ENCODE results near the gene HELZ2. TPM values are rescaled to one million over a fixed set of nuclear protein-coding genes. Genes with fewer than 3 reads are reported as not detected.

HELZ2 gene
- polyA plus RNA-seq, 1 of the 3 experiments (the other 2 are of a cell fraction), result 7.6 TPM

DNA sequence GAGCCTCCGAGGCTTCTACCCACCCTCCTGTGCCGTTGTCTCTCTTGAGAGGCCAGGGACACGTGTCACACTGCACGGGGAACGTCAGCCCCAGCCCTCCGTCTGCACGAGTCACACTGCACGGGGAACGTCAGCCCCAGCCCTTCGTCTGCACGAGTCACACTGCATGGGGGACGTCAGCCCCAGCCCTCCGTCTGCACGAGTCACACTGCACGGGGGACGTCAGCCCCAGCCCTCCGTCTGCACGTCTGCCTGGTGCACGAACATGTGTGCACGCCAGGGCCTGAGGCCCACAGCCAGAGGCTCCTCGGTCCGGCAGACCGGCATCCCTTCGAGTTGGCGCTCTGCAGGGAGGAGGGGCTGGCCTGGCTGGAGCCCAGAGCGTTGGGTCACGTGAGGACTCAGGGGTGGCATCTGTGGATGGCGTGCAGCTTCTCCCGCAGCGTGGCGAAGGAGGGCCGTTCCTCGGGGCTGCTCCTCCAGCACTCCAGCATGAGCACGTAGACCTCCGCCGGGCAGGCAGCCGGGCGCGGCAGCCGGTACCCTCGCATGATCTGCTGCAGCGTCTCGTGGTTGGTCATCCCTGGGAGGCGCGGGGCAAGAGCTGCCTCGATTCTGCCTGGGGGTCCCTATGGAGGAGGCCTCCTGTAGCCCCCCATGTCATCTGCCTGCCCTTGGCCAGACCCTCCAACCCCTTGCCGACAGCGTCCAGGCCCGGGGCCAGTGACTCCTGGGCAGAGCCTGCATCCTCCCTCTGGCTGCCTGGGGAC lies 33.4 kb downstream of the HELZ2 start:
- peaks cover 0 to 32% of the 10 kb centered on the region in 2 experiments; a peak in 1 of 4 replicates for H3K4me1 ChIP-seq (ENCODE audit: control insufficient read depth in 1 of 2, insufficient read depth in 2 of 2, low read depth in 1 of 2, low read length in 1 of 2)
- no peak overlapping the region for H3K4me3 ChIP-seq (ENCODE audit: low read depth in 2 of 2, low read length in 1 of 2)
- no peak overlapping the region for H3K9ac ChIP-seq
- no peaks in the 10 kb centered on the region for H3K27me3 ChIP-seq (ENCODE audit: insufficient read depth)
- H3K9me3 ChIP-seq, result no peaks in the 10 kb centered on the region
- WGBS (ENCODE audit: low lambda C conversion rate), result 60% methylated on average over 19 of the region's 49 CpGs
- no peaks in the 10 kb centered on the region for H3K9me2 ChIP-seq
- peak; percentile 72 for DNase-seq
- ChIA-PET POLR2A (no interaction called here), CTCF (interaction anchor here (1.1 to 6.3 kb wide), 6 partner anchors 9 to 498 kb away, joined by 3 to 82 read pairs (median 44); partner anchors contain the start of genes PPDPF and SRMS)
- TF ChIP-seq, protein P1, sequence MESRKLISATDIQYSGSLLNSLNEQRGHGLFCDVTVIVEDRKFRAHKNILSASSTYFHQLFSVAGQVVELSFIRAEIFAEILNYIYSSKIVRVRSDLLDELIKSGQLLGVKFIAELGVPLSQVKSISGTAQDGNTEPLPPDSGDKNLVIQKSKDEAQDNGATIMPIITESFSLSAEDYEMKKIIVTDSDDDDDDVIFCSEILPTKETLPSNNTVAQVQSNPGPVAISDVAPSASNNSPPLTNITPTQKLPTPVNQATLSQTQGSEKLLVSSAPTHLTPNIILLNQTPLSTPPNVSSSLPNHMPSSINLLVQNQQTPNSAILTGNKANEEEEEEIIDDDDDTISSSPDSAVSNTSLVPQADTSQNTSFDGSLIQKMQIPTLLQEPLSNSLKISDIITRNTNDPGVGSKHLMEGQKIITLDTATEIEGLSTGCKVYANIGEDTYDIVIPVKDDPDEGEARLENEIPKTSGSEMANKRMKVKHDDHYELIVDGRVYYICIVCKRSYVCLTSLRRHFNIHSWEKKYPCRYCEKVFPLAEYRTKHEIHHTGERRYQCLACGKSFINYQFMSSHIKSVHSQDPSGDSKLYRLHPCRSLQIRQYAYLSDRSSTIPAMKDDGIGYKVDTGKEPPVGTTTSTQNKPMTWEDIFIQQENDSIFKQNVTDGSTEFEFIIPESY (IDR thresholded peaks at IDR 0.05; ENCODE audit: borderline replicate concordance, low read depth), result no peak
- TF ChIP-seq MXI1 (IDR thresholded peaks at IDR 0.05; ENCODE audit: low read depth, low read length) (no peak), TAF1 (IDR thresholded peaks at IDR 0.05; ENCODE audit: borderline replicate concordance, low read depth, low read length) (no peak), SIN3A (IDR thresholded peaks at IDR 0.05; ENCODE audit: borderline replicate concordance, low read depth, low read length) (no peak), CHD2 (IDR thresholded peaks at IDR 0.05; ENCODE audit: low read length, partially characterized antibody) (no peak)
- TF ChIP-seq, protein P2, sequence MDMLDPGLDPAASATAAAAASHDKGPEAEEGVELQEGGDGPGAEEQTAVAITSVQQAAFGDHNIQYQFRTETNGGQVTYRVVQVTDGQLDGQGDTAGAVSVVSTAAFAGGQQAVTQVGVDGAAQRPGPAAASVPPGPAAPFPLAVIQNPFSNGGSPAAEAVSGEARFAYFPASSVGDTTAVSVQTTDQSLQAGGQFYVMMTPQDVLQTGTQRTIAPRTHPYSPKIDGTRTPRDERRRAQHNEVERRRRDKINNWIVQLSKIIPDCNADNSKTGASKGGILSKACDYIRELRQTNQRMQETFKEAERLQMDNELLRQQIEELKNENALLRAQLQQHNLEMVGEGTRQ (IDR thresholded peaks at IDR 0.05; ENCODE audit: borderline replicate concordance, low read depth, low read length), result no peak
- TF ChIP-seq, protein P3, sequence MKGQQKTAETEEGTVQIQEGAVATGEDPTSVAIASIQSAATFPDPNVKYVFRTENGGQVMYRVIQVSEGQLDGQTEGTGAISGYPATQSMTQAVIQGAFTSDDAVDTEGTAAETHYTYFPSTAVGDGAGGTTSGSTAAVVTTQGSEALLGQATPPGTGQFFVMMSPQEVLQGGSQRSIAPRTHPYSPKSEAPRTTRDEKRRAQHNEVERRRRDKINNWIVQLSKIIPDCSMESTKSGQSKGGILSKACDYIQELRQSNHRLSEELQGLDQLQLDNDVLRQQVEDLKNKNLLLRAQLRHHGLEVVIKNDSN (IDR thresholded peaks at IDR 0.05; ENCODE audit: borderline replicate concordance, low read depth), result peak; percentile 45; the same call in 1 of the 2 replicates
- TF ChIP-seq, protein P4, sequence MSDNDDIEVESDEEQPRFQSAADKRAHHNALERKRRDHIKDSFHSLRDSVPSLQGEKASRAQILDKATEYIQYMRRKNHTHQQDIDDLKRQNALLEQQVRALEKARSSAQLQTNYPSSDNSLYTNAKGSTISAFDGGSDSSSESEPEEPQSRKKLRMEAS (IDR thresholded peaks at IDR 0.05; ENCODE audit: low read depth), result no peak
- H3K36me3 ChIP-seq (replicated peaks in 1 of 2; ENCODE audit: control insufficient read depth in 1 of 2, insufficient read depth in 2 of 2, low read length in 1 of 2), result no peaks in the 10 kb centered on the region
- no peaks in the 10 kb centered on the region for H4K20me1 ChIP-seq (ENCODE audit: insufficient read depth)
- H3K4me2 ChIP-seq, result no peak overlapping the region
- H3K27ac ChIP-seq (ENCODE audit: low read depth in 2 of 2, low read length in 1 of 2), result no peak overlapping the region
- no peaks in the 10 kb centered on the region for H3F3A ChIP-seq (replicated peaks; ENCODE audit: insufficient read depth)
- H3K79me2 ChIP-seq (ENCODE audit: insufficient read depth), result no peaks in the 10 kb centered on the region
- H2AFZ ChIP-seq (ENCODE audit: low read depth), result no peak overlapping the region

Data from SK-N-SH (cell line).